Measurements from ENCODE around the gene TYSND1.
"Not testable (repeated sequence)": the region's sequence is repeated elsewhere in the genome, so short reads cannot be mapped to it uniquely, and the experiment has no call there.

The TYSND1 gene

GRCh38 chr10:70131560-70131937 lies 15.0 kb downstream of the TYSND1 start:
- DNase-seq = no peak

GRCh38 chr10:70130878-70131559 lies 15.5 kb downstream of the TYSND1 start:
- DNase-seq = no peak

GRCh38 chr10:70126700-70127395 lies 19.7 kb downstream of the TYSND1 start:
- DNase-seq = no peak

- no peak for DNase-seq
These were observed 20.5 kb downstream of the TYSND1 start for GRCh38 chr10:70125918-70126552.

GRCh38 chr10:70124918-70125317 lies 21.6 kb downstream of the TYSND1 start:
- DNase-seq = no peak

- no peak for DNase-seq
These were observed 22.1 kb downstream of the TYSND1 start for GRCh38 chr10:70124415-70124814.

GRCh38 chr10:70123817-70124216 lies 22.7 kb downstream of the TYSND1 start:
- no peak for DNase-seq

- not testable (repeated sequence) for DNase-seq
These were observed 23.3 kb downstream of the TYSND1 start for GRCh38 chr10:70123166-70123565.

- DNase-seq = no peak
These were observed 23.8 kb downstream of the TYSND1 start for GRCh38 chr10:70122742-70123141.

GRCh38 chr10:70121281-70121949 lies 25.1 kb downstream of the TYSND1 start:
- DNase-seq = no peak

- DNase-seq = no peak
These were observed 26.1 kb downstream of the TYSND1 start for GRCh38 chr10:70120417-70120816.

GRCh38 chr10:70119623-70120022 lies 26.9 kb downstream of the TYSND1 start:
- no peak for DNase-seq

GRCh38 chr10:70119197-70119596 lies 27.3 kb downstream of the TYSND1 start:
- no peak for DNase-seq

GRCh38 chr10:70118196-70118595 lies 28.3 kb downstream of the TYSND1 start:
- no peak for DNase-seq

GRCh38 chr10:70117646-70118045 lies 28.9 kb downstream of the TYSND1 start:
- no peak for DNase-seq

- DNase-seq = peak; percentile 39 to 43
These were observed 30.4 kb downstream of the TYSND1 start for GRCh38 chr10:70115948-70116682.

GRCh38 chr10:70114902-70115301 lies 31.6 kb downstream of the TYSND1 start:
- no peak for DNase-seq

- DNase-seq = no peak
These were observed 34.4 kb downstream of the TYSND1 start for GRCh38 chr10:70112071-70112470.

- DNase-seq = no peak
These were observed 35.0 kb downstream of the TYSND1 start for GRCh38 chr10:70111496-70111895.

- no peak for DNase-seq
These were observed 37.3 kb downstream of the TYSND1 start for GRCh38 chr10:70109064-70109729.

- DNase-seq = no peak
These were observed 39.3 kb downstream of the TYSND1 start for GRCh38 chr10:70106958-70107791.
